Fibroblast of mammary gland (primary cell): ENCODE results near the gene IFRD1.

Source experiments
- DNase-seq: peaks from one replicate; pipeline ENCODE4 v3.0.0-alpha.2; 2010; ENCODE audit warnings: low read depth
- H3K4me3 ChIP-seq: 2 replicates; pipeline ENCODE4 v1.5.1; 2011; ENCODE audit warnings: low read depth, mild to moderate bottlenecking, low read length, moderate library complexity; ENCODE audit not compliant: control insufficient read depth
- TF ChIP-seq, protein P1 (sequence below): conservative IDR thresholded peaks from 2 replicates; pipeline ENCODE4 v1.5.1; 2011; ENCODE audit warnings: low read depth, low read length, inconsistent platforms; ENCODE audit not compliant: control insufficient read depth, insufficient read depth

The IFRD1 gene

DNA sequence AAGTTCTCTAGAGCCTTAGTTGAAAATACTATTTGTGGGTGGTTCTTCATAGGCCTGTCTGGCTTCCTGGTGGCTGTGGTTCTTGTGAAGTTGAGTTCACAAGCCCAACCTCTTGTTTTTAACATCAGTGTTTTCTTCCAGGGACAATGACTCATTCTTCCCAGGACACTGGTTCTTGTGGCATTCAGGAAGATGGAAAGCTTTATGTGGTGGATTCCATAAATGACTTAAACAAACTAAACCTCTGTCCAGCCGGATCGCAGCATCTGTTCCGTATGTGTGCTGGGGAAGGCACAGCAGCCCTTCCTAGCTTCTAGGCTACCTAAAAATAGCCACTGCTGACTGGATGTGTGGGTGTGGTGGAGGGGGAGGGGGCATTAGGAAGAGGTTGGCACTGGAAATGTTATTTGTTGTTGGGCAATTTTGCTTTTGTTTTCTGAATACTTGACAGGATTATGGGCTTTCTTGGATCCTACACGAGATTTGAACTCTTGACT is 34.5 kb downstream of the IFRD1 start:
- peak; percentile 94 for DNase-seq

DNA sequence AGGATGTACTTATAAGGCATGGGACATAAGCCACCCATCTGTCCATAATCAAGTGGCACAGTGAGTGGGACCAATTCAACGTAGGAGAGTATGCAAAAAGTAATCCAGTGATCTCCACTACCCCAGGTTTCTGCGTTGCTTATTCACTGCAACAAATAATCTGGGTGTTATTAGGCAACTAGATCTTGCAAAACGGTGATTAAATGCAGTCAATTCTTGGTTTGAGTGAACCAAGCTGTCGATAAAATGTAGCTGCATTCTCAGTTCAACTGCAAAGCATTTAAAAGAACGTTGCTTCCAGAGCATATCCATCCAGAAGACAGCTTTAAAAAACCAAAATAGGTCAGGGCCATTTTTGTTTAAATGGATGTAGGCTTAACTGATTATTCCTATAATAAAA is 35.5 kb downstream of the IFRD1 start:
- TF ChIP-seq, protein P1, sequence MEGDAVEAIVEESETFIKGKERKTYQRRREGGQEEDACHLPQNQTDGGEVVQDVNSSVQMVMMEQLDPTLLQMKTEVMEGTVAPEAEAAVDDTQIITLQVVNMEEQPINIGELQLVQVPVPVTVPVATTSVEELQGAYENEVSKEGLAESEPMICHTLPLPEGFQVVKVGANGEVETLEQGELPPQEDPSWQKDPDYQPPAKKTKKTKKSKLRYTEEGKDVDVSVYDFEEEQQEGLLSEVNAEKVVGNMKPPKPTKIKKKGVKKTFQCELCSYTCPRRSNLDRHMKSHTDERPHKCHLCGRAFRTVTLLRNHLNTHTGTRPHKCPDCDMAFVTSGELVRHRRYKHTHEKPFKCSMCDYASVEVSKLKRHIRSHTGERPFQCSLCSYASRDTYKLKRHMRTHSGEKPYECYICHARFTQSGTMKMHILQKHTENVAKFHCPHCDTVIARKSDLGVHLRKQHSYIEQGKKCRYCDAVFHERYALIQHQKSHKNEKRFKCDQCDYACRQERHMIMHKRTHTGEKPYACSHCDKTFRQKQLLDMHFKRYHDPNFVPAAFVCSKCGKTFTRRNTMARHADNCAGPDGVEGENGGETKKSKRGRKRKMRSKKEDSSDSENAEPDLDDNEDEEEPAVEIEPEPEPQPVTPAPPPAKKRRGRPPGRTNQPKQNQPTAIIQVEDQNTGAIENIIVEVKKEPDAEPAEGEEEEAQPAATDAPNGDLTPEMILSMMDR = no peak
- DNase-seq = no peak

More for the DNA sequence above, 34.5 kb downstream of the IFRD1 start:
- TF ChIP-seq, protein P1 = no peak
- H3K4me3 ChIP-seq = no peak overlapping the region

DNA sequence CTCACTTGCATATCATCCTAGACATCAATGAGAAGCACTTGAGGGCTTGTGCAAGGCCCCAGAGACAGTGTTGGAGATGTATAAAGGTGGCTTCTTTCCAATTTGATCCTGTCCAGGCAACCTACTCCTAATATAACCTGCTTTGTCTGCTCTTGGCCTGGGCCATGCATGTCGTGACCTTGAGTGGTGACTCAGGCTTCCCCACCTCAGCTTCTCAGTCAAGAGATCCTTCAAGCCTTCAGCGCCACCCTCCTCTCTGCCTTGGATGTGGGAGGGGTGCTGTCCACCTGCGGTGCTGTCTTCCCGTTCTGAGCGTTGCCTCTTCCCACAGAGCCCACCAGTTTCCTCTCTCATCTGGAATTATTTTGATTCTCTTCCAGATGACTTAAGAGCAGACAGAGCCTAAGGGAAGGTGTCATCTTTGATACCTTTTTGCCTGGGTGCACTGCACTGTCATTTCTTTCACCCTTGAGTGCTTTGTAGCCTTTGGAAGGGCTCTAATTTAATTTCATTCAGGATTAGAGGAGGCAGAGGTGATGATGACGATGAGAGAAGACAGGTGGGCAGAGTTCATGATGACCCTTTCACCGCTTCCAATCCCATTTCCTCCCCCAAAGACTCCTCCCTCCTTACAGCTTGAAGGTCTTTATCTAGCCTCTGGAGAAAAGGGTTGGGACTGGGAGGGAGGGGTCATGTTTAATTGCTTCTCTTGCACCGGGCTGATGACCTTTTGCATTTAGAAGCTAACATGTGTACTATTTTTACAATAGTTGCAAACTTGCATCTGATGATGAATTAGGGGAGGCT is 37.4 kb downstream of the IFRD1 start:
- TF ChIP-seq, protein P1 = no peak
- H3K4me3 ChIP-seq = no peak overlapping the region
- no peak for DNase-seq

More for the DNA sequence above, 35.5 kb downstream of the IFRD1 start:
- no peak overlapping the region for H3K4me3 ChIP-seq

GRCh38 chr7:112488264-112488552 is 37.9 kb downstream of the IFRD1 start:
- H3K4me3 ChIP-seq = no peak overlapping the region
- no peak for DNase-seq
- TF ChIP-seq, protein P1 = no peak

DNA sequence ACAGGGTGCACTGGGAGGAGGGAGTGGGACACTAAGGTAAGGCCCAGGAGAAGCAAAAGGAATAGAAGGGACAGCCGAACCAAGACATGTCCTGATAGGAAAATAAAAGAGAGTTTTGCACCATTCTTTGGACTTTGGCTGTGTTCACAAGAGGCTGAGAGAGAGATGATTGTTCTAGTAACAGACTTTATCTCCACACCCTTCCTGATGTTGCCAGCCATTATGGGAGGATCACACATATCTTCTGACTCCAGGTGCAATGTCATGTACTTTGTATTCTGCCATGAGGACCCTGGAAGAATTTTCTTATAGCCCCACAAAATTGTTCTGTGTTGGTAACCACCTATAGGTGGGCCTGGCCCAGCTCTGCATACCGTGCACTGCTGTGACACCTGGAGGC is 41.9 kb downstream of the IFRD1 start:
- H3K4me3 ChIP-seq = no peak overlapping the region
- TF ChIP-seq, protein P1 = no peak

GRCh38 chr7:112494656-112495055 is 44.4 kb downstream of the IFRD1 start:
- DNase-seq = no peak
- H3K4me3 ChIP-seq = no peak overlapping the region
- TF ChIP-seq, protein P1 = no peak

More for the DNA sequence above, 41.9 kb downstream of the IFRD1 start:
- no peak for DNase-seq
